ENCODE measurements around the gene MPP3.

MPP3 gene

DNA sequence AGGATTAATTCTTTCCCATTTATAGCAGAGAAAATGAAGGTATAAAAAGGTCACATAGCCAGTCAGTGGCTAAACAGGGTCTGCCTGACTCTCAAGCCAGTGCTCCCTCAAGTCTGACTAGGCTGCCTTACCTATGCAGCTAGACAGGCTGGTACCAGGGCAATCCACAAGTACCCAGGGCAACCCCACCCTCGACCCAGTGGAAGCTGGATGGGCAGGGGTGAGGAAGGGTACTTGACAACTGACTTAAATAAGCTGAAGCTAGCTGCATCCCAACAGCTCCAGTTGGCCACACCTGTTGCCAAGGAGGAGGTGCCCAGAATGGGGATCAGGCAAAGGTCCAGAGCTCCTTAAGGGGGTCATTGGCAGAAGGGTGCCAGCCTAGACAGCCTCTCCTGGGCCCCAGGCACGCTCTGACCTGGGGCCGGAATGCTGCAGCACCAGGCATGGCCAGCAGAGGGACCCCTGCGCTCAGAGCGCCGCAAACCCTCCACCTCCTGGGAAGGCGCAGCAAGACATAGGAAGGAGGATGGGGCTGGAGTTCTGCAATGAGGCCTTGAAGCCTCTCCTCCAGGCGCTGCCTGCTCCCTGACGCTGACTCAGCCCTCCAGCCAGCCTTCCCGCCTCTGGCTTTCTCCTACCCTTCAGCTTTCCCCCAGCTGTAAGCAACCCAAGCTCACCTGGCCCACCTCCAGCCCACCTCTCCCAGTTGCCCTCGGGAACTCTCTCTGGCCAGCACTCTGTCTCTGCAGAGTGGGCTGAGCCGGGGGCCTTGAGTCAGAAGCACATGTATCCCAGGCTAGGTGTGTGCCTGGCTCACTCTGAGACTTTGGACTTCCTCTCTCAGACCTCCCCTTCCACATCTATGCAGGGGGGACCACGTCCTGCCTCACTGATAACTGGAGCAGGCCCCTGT, 45.6 kb upstream of the MPP3 start (continued):
- TF ChIP-seq, protein P1, sequence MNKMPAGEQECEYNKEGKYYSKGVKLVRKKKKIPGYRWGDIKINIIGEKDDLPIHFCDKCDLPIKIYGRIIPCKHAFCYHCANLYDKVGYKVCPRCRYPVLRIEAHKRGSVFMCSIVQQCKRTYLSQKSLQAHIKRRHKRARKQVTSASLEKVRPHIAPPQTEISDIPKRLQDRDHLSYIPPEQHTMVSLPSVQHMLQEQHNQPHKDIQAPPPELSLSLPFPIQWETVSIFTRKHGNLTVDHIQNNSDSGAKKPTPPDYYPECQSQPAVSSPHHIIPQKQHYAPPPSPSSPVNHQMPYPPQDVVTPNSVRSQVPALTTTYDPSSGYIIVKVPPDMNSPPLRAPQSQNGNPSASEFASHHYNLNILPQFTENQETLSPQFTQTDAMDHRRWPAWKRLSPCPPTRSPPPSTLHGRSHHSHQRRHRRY (tag by site-specific recombination; IDR thresholded peaks at IDR 0.05), result no peak
- TF ChIP-seq REST (tag by site-specific recombination; IDR thresholded peaks at IDR 0.05) (no peak), ZSCAN23 (tag by site-specific recombination; IDR thresholded peaks at IDR 0.05) (no peak), ZNF514 (tag by site-specific recombination; IDR thresholded peaks at IDR 0.05) (no peak), ZNF548 (tag by site-specific recombination; IDR thresholded peaks at IDR 0.05) (no peak), ZNF600 (tag by site-specific recombination; IDR thresholded peaks at IDR 0.05) (peak; percentile 96), GLI4 (tag by site-specific recombination; IDR thresholded peaks at IDR 0.05) (no peak), TRIM28 (IDR thresholded peaks at IDR 0.05; ENCODE audit: borderline replicate concordance, low read length) (no peak), ZBTB20 (tag by site-specific recombination; IDR thresholded peaks at IDR 0.05) (no peak; the same call in 1 of the 2 replicates), KLF17 (tag by site-specific recombination; IDR thresholded peaks at IDR 0.05) (peak; percentile 70; the same call in 1 of the 2 replicates), ZFP69B (tag by site-specific recombination; IDR thresholded peaks at IDR 0.05) (peak; percentile 89), ZNF302 (tag by site-specific recombination; IDR thresholded peaks at IDR 0.05; ENCODE audit: low read depth) (no peak), ZFP37 (tag by site-specific recombination; IDR thresholded peaks at IDR 0.05) (no peak)

DNA sequence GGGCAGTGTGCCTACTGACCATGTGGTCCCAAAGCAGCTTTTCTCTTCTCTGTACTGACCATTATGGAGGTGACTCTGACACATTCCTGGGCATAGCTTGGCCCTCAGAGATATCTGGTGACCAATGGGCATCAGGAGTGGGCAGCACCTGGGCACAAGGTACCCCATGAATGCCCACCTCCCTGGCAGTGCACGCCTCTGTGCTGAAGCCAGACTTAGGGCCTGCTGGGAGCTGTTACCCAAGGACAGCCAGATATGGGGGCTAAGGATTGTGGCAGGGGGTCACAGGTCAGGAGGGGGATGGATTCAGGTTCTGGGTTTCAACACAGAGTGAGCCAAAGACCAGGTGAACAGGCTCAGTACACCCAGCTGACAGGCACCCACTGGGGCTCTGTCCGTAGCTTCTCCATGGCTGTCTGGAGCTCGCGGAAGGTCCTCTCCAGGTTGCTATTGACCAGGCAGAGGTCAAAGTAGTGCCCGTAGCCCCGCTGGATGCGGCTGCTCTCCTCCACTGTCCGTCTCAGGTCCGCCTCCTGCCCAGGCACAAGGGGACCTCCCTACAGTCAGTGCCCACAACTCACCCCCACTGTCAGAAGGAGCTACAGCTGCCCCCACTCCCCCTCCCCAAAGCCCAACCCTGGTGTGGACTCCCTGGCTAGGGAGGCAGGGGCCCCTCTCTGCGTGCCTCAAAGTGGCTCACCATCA, 44.7 kb upstream of the MPP3 start:
- CTCF ChIA-PET, result interaction anchor here (0.5 to 6.1 kb wide), 56 partner anchors 10 to 1172 kb away, joined by 3 to 106 read pairs (median 4); partner anchors contain the start of genes ASB16, CD300LG, MPP2 and PPY
- TF ChIP-seq ZBTB7A (tag by site-specific recombination; IDR thresholded peaks at IDR 0.05; ENCODE audit: low read depth) (no peak), HIC1 (tag by site-specific recombination; IDR thresholded peaks at IDR 0.05) (peak; percentile 77), ZNF280C (tag by site-specific recombination; IDR thresholded peaks at IDR 0.05) (no peak), ZNF843 (tag by site-specific recombination; IDR thresholded peaks at IDR 0.05) (no peak), KLF9 (tag by site-specific recombination; IDR thresholded peaks at IDR 0.05; ENCODE audit: low read depth) (0 out of 2 replicates have a peak, but pooled peaks have one; percentile 1)

More for the DNA sequence above, 44.7 kb upstream of the MPP3 start:
- POLR2A ChIA-PET, result interaction anchor here (1.3 kb wide), 1 partner anchor 61 kb away, joined by 3 read pairs; no protein-coding TSS in a partner anchor
- Histone ChIP-seq H3K4me1 (ENCODE audit: control insufficient read depth, insufficient read depth, low read length) (no peaks in the 10 kb centered on the region; the same call in 1 of the 2 replicates), H3K36me3 (ENCODE audit: control insufficient read depth in 2 of 2, insufficient read depth in 1 of 2, low read length in 2 of 2) (peaks cover 3 to 44% of the 10 kb centered on the region in 2 experiments; a peak in 2 of 3 replicates), H3K4me3 (ENCODE audit: low read depth, low read length) (no peak overlapping the region), H3K9me3 (ENCODE audit: control insufficient read depth, insufficient read depth, low read depth, low read length) (no peaks in the 10 kb centered on the region), H3K27ac (ENCODE audit: extremely low read depth, low read depth, low read length) (no peak overlapping the region)
